K562 (cell line): ENCODE data around the gene ZDHHC16. TPM values are rescaled to one million over a fixed set of nuclear protein-coding genes. Genes with fewer than 3 reads are reported as not detected.

Experiments used
- CBFA2T2 ChIP-seq: fragments of 450-650 bp; conservative IDR thresholded peaks from 2 replicates; pipeline ENCODE4 v1.6.1; 2017; ENCODE audit warnings: mild to moderate bottlenecking
- DMBX1 ChIP-seq: fragments of 250-450 bp; sonication (Bioruptor Pico); IDR thresholded peaks from 2 replicates; pipeline ENCODE4 v1.8.0; 2022; ENCODE audit warnings: inconsistent platforms, mild to moderate bottlenecking, moderate library complexity, borderline replicate concordance
- KDM1A ChIP-seq, 2 experiments: fragments of 450-650 bp; IDR thresholded peaks; 2 replicates each; pipeline ENCODE4 v1.6.1; 2016; ENCODE audit warnings: mild to moderate bottlenecking in 2 of 2
- KDM5B ChIP-seq: fragments of 200-600 bp; sonication (generic); IDR thresholded peaks from 2 replicates; pipeline ENCODE4 v1.6.1; 2012; ENCODE audit warnings: low read depth, mild to moderate bottlenecking, moderate library complexity, low read length, control low read depth, inconsistent platforms; ENCODE audit not compliant: insufficient replicate concordance
- KLF6 ChIP-seq: fragments of 250-450 bp; sonication (Bioruptor Pico); IDR thresholded peaks from 2 replicates; pipeline ENCODE4 v1.4.0; 2020; ENCODE audit warnings: mild to moderate bottlenecking, moderate library complexity, borderline replicate concordance
- MYNN ChIP-seq, 2 experiments: sonication (generic); formaldehyde crosslinking in 1 of 2; IDR thresholded peaks; 2 replicates each; pipeline versions ENCODE4 v1.5.0 to v1.6.1; 2016 to 2020; ENCODE audit warnings: antibody characterized with exemption in 1 of 2, missing genetic modification reagents in 1 of 2
- RBFOX2 ChIP-seq: fragments of 200-400 bp; formaldehyde crosslinking; IDR thresholded peaks from 2 replicates; pipeline ENCODE4 v1.6.1; 2017; ENCODE audit warnings: low read depth, mild to moderate bottlenecking, low read length, moderate library complexity
- STAT5A ChIP-seq: IDR thresholded peaks from 2 replicates; pipeline ENCODE4 v1.6.1; 2012; ENCODE audit warnings: low read length, inconsistent platforms, borderline replicate concordance
- TRIM24 ChIP-seq, 2 experiments: fragments of 450-650 bp; IDR thresholded peaks; 2 replicates each; pipeline ENCODE4 v1.6.1; 2016
- ZFX ChIP-seq: sonication (generic); formaldehyde crosslinking; IDR thresholded peaks from 2 replicates; pipeline ENCODE4 v1.8.0; 2022; ENCODE audit warnings: mild to moderate bottlenecking, missing genetic modification reagents, moderate library complexity
- polyA plus RNA-seq, 8 experiments: library from polyadenylated mRNA; depleted of rRNA in 4 of 8; stranded (reverse) in 5 of 8; unstranded in 3 of 8; fragments of >200 nt; fragmentation: Nextera tagmentation in 2 of 8; fragmentation: Illumina TruSeq in 1 of 8; extraction: Ambion mirVana in 2 of 8; extraction: Trizol in 1 of 8; gene quantifications; 2 replicates each; pipeline versions ENCODE4 v1.2.1 to v1.2.3, GENCODE V29; 2011 to 2014; ENCODE audit warnings: inconsistent platforms in 1 of 8, missing spikeins in 1 of 8
- total RNA-seq, 7 experiments: library from RNA; depleted of rRNA in 6 of 7; stranded (reverse); fragments of >200 nt in 6 of 7; fragmentation: Illumina TruSeq in 2 of 7; extraction: Trizol in 2 of 7; gene quantifications; 2 replicates each; pipeline versions ENCODE4 v1.2.1 to v1.2.3, GENCODE V29; 2011 to 2021; ENCODE audit warnings: low replicate concordance in 1 of 7
- TF ChIP-seq, protein P1 (sequence below): sonication (generic); formaldehyde crosslinking; IDR thresholded peaks from 2 replicates; pipeline ENCODE4 v1.8.0; 2022; ENCODE audit warnings: missing genetic modification reagents, mild to moderate bottlenecking, moderate library complexity, borderline replicate concordance
- TF ChIP-seq, protein P2 (sequence below): fragments of 450-650 bp; IDR thresholded peaks from 2 replicates; pipeline ENCODE4 v1.6.1; 2016; ENCODE audit warnings: antibody characterized with exemption
- TF ChIP-seq, protein P3 (sequence below): fragments of 250-450 bp; sonication (Bioruptor Pico); IDR thresholded peaks from 2 replicates; pipeline ENCODE4 v1.4.0; 2020; ENCODE audit warnings: mild to moderate bottlenecking
- TF ChIP-seq, protein P4 (sequence below): sonication (generic); formaldehyde crosslinking; IDR thresholded peaks from 2 replicates; pipeline ENCODE4 v1.9.0; 2022; ENCODE audit warnings: mild to moderate bottlenecking, missing genetic modification reagents
- TF ChIP-seq, protein P5 (sequence below): sonication (generic); formaldehyde crosslinking; IDR thresholded peaks from 2 replicates; pipeline ENCODE4 v1.8.0; 2023; ENCODE audit warnings: mild to moderate bottlenecking, missing genetic modification reagents
- TF ChIP-seq, protein P6 (sequence below), 2 experiments: IDR thresholded peaks; 2 replicates each; pipeline ENCODE4 v1.6.1; 2011; ENCODE audit warnings: borderline replicate concordance in 1 of 2, control low read depth in 1 of 2, low read depth in 1 of 2, low read length in 1 of 2, mild to moderate bottlenecking in 1 of 2, mixed read lengths in 1 of 2, moderate library complexity in 1 of 2; ENCODE audit not compliant: insufficient read depth in 1 of 2, insufficient read length in 1 of 2, poor library complexity in 1 of 2, severe bottlenecking in 1 of 2; ENCODE audit errors: extremely low read depth in 1 of 2

ZDHHC16 gene
- total and polyA plus RNA-seq, 9 of the 15 experiments (the other 6 are each of a cell fraction or from before 2014, with no cell fraction given), result 12.5 to 33.8 (median 21.3) TPM

DNA sequence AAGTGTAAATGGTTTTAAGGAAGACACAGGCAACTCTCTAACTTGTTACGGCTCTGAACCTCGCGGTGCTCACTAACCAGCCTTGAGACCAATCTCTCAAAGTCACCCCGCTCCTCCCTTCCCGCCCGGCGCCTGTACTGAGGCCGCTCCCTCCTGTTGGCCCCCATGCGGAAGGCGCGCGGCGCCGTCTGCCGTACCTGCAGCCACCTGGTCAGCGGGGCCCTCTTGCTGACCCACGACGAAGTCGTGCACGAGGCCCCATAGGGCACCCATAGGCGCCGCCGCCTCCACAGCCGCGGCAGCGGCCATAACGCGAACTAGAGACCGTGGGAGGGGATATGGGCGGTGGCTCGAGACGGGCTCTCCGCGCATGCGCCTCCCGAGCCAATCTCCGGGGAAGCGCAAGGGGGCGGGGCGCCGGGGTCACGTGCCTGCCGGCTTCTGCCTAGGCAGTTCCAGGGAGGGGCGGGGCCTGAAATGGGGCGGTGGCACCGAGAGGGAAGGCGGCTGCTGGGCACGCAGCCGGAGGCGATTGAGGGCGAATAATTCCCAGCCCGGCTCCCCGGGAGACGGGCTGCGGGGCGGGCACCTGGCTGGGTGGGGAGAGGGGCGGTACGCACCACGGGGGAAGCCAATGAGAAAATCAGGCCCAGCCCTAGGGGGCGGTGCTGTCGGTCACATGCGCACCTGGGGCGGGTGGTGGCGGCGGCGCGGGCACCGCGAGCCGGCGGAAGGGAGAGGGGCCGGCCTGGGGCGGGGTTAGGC is 52.3 kb downstream of the ZDHHC16 start, which contains the start of gene MMS19 (continued):
- TF ChIP-seq KDM5B (peak; percentile 87), MYNN (IDR thresholded peaks at IDR 0.05) (peak; percentile 37; the same call in 1 of the 2 replicates), MYNN (CRISPR knock-in tag; IDR thresholded peaks at IDR 0.05) (no peak), TRIM24 (IDR thresholded peaks at IDR 0.05) (no peak), KLF6 (no peak), ZFX (CRISPR knock-in tag) (peak; percentile 76), CBFA2T2 (peak; percentile 72), RBFOX2 (peak; percentile 93), DMBX1 (CRISPR knock-in tag) (no peak), KDM1A (IDR thresholded peaks at IDR 0.05) (no peak), STAT5A (no peak)
- TF ChIP-seq, protein P1, sequence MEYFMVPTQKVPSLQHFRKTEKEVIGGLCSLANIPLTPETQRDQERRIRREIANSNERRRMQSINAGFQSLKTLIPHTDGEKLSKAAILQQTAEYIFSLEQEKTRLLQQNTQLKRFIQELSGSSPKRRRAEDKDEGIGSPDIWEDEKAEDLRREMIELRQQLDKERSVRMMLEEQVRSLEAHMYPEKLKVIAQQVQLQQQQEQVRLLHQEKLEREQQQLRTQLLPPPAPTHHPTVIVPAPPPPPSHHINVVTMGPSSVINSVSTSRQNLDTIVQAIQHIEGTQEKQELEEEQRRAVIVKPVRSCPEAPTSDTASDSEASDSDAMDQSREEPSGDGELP (CRISPR knock-in tag), result peak; percentile 58; the same call in 1 of the 2 replicates
- TF ChIP-seq, protein P2, sequence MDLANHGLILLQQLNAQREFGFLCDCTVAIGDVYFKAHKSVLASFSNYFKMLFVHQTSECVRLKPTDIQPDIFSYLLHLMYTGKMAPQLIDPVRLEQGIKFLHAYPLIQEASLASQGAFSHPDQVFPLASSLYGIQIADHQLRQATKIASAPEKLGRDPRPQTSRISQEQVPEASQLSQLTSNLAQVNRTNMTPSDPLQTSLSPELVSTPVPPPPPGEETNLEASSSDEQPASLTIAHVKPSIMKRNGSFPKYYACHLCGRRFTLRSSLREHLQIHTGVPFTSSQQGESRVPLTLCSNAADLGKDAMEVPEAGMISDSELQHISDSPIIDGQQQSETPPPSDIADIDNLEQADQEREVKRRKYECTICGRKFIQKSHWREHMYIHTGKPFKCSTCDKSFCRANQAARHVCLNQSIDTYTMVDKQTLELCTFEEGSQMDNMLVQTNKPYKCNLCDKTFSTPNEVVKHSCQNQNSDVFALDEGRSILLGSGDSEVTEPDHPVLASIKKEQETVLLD, result peak; percentile 84
- TF ChIP-seq, protein P3, sequence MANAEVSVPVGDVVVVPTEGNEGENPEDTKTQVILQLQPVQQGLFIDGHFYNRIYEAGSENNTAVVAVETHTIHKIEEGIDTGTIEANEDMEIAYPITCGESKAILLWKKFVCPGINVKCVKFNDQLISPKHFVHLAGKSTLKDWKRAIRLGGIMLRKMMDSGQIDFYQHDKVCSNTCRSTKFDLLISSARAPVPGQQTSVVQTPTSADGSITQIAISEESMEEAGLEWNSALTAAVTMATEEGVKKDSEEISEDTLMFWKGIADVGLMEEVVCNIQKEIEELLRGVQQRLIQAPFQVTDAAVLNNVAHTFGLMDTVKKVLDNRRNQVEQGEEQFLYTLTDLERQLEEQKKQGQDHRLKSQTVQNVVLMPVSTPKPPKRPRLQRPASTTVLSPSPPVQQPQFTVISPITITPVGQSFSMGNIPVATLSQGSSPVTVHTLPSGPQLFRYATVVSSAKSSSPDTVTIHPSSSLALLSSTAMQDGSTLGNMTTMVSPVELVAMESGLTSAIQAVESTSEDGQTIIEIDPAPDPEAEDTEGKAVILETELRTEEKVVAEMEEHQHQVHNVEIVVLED (CRISPR knock-in tag), result 0 out of 2 replicates have a peak, but pooled peaks have one; percentile 33
- TF ChIP-seq, protein P4, sequence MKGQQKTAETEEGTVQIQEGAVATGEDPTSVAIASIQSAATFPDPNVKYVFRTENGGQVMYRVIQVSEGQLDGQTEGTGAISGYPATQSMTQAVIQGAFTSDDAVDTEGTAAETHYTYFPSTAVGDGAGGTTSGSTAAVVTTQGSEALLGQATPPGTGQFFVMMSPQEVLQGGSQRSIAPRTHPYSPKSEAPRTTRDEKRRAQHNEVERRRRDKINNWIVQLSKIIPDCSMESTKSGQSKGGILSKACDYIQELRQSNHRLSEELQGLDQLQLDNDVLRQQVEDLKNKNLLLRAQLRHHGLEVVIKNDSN, result peak; percentile 97
- TF ChIP-seq, protein P5, sequence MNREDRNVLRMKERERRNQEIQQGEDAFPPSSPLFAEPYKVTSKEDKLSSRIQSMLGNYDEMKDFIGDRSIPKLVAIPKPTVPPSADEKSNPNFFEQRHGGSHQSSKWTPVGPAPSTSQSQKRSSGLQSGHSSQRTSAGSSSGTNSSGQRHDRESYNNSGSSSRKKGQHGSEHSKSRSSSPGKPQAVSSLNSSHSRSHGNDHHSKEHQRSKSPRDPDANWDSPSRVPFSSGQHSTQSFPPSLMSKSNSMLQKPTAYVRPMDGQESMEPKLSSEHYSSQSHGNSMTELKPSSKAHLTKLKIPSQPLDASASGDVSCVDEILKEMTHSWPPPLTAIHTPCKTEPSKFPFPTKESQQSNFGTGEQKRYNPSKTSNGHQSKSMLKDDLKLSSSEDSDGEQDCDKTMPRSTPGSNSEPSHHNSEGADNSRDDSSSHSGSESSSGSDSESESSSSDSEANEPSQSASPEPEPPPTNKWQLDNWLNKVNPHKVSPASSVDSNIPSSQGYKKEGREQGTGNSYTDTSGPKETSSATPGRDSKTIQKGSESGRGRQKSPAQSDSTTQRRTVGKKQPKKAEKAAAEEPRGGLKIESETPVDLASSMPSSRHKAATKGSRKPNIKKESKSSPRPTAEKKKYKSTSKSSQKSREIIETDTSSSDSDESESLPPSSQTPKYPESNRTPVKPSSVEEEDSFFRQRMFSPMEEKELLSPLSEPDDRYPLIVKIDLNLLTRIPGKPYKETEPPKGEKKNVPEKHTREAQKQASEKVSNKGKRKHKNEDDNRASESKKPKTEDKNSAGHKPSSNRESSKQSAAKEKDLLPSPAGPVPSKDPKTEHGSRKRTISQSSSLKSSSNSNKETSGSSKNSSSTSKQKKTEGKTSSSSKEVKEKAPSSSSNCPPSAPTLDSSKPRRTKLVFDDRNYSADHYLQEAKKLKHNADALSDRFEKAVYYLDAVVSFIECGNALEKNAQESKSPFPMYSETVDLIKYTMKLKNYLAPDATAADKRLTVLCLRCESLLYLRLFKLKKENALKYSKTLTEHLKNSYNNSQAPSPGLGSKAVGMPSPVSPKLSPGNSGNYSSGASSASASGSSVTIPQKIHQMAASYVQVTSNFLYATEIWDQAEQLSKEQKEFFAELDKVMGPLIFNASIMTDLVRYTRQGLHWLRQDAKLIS (CRISPR knock-in tag), result peak; percentile 66
- TF ChIP-seq, protein P6, sequence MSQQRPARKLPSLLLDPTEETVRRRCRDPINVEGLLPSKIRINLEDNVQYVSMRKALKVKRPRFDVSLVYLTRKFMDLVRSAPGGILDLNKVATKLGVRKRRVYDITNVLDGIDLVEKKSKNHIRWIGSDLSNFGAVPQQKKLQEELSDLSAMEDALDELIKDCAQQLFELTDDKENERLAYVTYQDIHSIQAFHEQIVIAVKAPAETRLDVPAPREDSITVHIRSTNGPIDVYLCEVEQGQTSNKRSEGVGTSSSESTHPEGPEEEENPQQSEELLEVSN (IDR thresholded peaks at IDR 0.05; ENCODE audit: borderline replicate concordance in 1 of 2, extremely low read depth in 1 of 2, insufficient read depth in 1 of 2, insufficient read length in 1 of 2, low read depth in 1 of 2, low read length in 1 of 2, poor library complexity in 1 of 2, severe bottlenecking in 1 of 2), result peak; percentile 7 to 74
